NK-92 treated with Interleukin-12 subunit alpha and Interleukin-12 subunit beta, amount 100 ng/mL, for 24 hours (cell line): ENCODE data around the gene HSH2D.
"Not testable (repeated sequence)": the region's sequence is repeated elsewhere in the genome, so short reads cannot be mapped to it uniquely, and the experiment has no call there.

Source experiments
- DNase-seq: peaks from one replicate; lab custom pipeline; 2025; lab: John Stamatoyannopoulos, UW

HSH2D gene

DNA sequence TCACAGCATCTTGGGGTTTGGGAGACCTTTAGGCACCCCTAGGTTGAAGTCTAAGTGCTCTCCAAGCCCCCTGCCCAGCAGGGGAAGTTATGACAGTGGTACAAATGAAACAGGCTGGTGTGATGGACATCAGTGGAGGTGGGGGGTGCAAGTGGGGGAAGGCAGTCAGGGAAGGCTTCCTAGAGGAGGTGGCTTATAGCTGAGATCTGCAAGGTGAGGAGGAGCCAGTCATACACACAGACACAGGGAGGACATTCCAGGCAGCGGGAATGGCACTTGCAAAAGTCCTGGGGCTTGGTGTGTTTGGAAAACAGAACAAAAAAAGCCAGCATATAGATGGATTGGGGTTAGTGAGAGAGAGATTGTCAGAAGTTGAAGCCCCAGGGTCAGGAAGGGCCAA is 11.6 kb downstream of the HSH2D start:
- no peak for DNase-seq

GRCh38 chr19:16156904-16157303 is 13.4 kb downstream of the HSH2D start:
- no peak for DNase-seq

GRCh38 chr19:16157601-16158000 is 14.1 kb downstream of the HSH2D start:
- no peak for DNase-seq

DNA sequence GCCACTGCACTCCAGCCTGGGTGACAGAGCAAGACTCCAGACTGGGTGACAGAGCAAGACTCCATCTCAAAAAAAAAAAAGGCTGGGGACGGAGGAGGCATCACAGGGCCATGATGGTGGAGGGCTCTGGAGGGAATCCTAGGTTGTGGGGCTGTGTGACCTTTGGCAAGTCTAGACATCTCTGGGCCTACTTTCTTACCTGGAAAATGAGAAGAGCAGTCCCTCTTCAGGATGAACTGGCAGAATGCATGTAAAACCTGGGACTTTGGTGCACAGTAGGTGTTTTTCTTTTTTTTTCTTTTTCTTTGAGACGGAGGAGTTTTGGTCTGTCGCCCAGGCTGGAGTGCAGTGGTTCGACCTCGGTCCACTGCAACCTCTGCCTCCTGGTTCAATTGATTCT is 16.2 kb downstream of the HSH2D start:
- DNase-seq: no peak

DNA sequence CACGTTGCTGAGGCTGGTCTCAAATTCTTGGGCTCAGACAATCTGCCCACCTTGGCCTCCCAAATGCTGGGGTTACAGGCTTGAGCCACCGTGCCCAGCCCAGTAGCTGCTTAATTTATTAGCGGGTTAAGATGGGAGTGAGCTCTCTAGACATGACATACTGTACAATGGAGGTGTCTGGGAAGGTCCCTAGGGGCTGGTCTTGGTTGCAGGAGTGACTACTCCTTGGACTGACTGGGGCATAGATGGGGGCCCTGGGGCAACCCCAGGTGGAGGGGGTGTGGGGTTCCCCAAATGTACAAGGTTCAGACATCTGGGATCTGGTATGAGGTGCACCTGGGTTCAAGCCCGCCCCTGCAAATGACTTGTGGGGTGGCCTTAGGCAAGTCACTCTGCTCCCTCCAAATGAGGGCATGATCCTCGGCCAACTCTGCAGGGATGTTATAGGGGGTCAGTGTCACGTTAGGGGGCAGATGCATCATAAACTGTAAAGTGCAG is 17.0 kb downstream of the HSH2D start:
- DNase-seq: no peak

DNA sequence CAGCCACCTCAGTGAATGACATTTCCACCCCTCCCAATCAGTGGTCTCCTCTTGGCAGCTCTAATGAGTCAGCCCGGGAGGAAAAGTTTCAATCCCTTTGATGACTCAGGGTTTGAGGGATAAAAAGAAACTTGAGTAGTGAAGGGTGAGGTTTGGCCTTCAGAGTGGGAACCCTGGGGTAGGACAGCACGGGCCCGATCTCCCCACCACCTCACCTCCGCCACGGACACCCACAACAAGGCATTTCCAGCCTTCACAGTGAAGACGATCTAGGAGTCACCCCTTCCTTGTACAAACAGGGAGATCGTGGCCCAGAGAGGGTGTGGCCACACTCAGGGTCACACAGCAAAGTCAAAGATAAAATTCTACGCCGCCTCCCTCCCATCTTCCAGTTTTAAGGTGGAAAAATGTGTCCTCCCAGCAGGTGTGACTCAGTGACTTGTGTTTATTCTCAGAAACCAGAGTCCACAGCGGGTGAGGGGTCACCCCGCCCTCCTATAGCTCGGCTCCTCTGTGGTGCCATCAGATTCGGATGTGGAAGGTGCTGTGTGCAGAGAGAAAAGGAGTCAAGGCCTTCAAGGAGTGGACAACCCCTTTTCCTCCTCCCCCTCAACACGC is 17.6 kb downstream of the HSH2D start:
- DNase-seq: no peak

DNA sequence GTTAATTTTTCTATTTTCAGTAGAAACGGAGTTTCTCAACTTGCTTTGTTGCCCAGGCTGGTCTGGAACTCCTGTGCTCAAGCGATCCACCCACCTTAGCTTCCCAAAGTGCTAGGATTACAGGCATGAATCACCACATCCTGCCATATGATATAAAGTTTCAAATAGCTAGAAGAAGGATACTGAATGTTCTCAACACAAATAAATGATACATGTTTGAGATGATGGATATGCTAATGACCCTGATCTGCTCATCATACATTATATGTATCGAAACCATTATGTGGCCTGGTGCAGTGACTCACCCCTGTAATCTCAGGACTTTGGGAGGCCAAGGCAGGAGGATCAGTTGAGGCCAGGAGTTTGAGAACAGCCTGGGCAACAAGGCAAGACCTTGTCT is 18.4 kb downstream of the HSH2D start:
- no peak for DNase-seq

DNA sequence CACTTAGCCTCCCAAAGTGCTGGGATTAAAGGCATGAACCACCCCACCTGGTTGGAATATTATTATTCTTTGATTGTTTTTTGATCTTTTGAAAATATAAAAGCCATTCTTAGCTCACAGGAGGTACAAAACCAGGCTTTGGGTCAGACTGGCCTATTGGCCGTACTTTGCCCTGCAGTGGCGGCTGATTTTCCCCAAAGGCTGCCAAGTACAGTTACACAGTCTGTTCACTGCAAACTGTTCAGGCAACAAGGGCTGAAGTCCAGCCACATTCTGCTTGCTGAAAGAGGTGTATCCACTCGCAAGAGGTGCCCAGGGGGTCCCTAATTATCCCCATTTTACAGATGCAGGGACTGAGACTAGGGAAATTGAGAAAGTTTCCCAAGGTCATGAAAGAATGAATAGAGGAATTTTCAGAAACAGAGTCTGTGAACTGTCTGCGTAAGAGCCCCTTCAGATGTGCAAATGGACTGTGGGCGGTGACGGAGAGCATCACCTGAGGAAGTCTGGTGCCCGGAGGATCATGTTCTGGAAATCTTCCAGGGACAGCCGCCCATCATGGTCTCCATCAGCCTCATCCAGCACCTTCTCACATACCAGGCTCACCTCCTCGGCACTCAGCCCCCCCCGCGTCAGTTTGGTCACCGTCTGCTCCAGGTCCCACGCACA is 20.9 kb downstream of the HSH2D start:
- DNase-seq: no peak

DNA sequence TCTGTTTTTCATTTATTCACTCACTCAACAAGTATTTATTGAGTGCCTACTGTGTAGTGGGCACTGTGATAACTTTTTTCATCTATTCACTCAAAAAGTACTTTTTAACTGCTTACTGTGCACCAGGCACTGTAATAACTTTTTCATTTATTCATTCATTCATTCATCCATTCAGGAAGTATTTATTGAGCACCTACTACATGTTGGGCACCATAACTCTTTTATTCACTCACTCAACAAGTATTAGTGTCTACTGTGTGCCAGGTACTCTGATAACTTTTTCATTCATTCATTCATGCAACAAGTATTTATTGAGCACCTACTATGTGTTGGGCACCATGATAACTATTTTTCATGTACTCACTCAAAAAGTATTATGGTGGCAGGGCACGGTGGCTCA is 22.9 kb downstream of the HSH2D start:
- no peak for DNase-seq

DNA sequence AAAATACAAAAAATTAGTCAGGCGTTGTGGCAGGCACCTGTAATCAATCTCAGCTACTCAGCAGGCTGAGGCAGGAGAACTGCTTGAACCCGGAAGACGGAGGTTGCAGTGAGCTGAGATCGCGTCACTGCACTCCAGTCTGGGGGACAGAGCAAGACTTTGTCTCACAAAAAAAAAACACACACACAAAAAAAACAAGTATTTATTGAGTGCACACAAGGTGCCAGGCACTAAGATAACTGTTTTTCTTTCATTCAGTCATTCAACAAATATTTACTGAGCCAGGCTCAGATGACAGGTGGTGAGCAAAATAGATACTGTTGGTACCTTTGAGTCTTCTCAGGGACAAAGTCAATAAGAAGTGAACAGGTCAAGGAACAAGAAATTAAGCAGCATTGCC is 23.6 kb downstream of the HSH2D start:
- DNase-seq: no peak

GRCh38 chr19:16168465-16169081 is 25.1 kb downstream of the HSH2D start:
- no peak for DNase-seq

GRCh38 chr19:16170134-16170533 is 26.6 kb downstream of the HSH2D start:
- DNase-seq: no peak

DNA sequence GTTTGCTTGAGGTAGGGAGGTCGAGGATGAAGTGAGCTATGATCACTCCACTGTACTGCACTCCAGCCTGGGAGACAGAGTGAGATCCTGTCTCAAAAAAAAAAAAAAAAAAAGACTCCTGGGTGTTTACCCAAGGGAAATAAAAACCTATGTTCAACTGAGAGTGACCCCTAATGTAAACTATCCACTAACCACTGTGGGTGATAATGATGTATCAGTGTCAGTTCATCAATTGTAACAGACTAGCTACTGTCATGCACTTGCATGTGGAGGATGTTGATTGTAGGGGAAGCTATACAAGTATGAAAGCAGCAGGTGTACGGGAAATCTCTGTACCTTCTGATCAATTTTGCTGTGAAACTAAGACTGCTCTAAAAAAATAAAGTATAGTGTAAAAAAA is 32.5 kb downstream of the HSH2D start:
- DNase-seq: no peak

GRCh38 chr19:16178866-16179265 is 35.4 kb downstream of the HSH2D start:
- not testable (repeated sequence) for DNase-seq

DNA sequence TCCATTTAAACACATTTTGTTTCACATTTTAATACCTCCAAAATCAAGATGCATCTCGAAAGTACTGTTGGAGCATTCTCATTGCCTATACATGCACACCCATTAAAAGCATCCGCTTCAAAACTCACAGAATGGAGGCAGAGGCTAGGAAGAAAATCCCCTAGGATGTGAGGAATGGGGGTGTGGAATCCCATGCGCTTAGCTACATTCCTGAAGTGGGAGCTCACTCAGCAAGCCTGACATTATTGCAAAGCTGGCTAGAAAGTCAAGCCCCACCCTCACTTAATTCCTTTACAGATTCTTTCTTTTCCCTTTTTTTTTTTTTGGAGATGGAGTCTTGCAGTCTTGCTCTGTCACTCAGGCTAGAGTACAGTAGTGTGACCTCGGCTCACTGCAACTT is 37.1 kb downstream of the HSH2D start:
- DNase-seq: no peak

DNA sequence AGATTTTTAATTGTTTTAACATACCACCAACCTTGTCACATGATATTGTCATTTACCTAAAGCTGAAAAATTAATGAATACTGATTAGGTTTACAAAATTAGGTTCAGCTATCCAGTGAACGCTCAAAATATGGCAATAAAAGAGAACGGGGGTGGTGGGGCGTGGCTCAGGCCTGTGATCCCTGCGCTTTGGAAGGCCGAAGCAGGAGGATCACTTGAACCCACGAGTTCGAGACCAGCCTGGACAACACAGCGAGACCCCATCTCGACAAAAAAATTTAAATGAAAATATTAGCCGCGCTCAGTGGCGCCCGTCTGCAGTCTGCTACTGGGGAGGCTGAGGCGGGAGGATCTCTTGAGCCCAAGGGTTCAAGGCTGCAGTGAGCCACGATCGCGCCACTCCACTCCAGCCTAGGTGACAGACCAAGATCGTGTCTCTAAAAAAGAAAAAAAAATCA is 41.2 kb downstream of the HSH2D start:
- no peak for DNase-seq

DNA sequence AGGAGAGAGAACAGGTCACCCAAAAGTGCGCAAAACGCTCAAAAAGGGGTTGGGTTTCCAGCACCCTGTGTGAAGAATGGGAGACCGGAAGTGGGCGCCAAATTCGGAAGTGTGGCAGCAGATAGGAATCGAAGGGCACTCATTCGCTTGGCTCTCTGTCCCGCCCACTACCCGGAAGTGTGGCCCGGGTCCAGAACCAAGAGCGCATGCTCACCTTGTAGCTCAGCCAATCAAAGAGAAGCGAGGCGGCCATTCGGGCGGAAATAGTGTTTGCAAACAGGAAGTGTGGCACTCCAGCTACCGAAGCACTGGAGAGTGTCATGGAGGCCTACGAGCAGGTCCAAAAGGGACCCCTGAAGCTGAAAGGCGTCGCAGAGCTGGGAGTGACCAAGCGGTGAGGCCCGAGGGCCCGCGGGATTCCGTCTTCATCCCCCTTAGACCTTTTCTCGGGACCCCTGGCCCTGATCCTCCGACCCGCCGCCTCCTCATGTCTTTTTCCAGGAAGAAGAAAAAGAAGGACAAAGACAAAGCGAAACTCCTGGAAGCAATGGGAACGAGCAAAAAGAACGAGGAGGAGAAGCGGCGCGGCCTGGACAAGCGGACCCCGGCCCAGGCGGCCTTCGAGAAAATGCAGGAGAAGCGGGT is 41.8 kb downstream of the HSH2D start, which contains the start of gene FAM32A:
Gene FAM32A (plus strand): TSS at position 288 of the 645 bp plus-strand sequence. CDS start 33 bp downstream, at position 321.
- peak; percentile 97 for DNase-seq

- peak; percentile 32 for DNase-seq
Observed at GRCh38 chr19:16185768-16186123, 42.3 kb downstream of the HSH2D start.

- no peak for DNase-seq
Observed at GRCh38 chr19:16188521-16188920, 45.0 kb downstream of the HSH2D start.

DNA sequence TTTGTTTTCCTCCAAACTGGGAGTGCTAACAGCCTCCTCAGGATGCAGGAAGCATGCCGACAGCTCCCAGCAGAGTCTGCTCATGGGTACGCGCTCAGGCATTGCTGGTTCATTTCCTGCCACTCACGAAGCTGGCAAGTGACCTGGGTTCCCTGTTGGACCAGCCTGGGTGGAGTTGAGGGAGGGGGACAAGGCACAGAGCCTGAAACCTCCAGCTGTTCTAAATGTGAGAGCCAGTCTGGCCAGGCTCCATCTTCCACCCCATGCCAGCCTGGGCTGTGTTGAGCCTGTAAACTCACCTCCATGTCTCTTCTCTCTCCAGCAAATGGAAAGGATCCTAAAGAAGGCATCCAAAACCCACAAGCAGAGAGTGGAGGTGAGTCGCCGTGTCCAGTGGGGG is 46.7 kb downstream of the HSH2D start:
- DNase-seq: no peak

DNA sequence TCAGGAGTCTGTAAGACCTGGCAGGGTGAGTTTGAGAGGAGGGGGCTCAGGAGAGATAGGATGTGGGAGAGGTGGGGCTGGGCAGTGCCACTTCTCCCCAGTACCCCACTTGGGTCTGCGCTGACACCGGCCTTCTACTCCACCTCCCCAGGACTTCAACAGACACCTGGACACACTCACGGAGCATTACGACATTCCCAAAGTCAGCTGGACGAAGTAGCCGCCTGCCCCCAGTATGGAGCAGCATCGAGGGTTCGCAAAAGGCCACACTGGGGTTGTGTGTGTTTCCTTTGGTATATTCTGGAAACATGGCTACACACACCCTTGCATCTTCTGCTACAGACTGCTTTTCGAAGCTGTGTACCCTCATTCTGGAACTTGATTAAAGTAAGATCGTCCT is 47.3 kb downstream of the HSH2D start:
- no peak for DNase-seq

DNA sequence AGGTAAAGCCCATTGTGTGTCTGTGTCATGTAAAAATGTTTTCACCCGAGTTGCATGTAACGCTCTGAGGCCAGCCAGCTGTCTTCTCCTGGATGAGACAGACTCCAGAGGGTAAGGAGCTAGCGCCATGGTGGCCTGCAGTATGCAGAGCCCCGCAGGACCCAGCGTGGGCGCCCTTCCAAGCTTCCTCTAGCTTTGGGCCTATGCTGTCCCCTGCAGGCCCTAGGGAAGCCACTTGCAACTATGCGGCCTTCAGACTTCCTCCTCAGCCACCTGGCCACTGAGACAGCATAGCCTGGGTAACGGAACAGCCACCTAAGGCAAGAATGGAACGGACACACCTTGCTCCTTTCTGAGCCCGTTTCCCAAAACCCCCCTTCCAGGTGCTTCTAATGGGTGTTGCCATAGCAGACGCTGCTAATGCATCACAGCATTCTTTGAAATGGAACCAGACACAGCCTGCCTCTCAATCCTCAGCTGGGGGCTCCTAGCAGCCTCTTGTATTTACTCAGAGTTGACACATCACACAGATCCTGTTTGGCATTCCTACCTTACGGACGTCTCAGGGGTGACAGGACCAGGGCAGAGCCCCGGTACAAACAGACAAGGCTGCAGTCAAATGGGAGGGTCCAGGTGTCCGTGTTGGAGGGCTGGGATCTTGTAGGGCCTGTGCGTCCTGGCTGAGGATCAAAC is 47.9 kb downstream of the HSH2D start:
- no peak for DNase-seq
